ENCODE measurements around the gene NEK10. TPM values are rescaled to one million over a fixed set of nuclear protein-coding genes. Genes with fewer than 3 reads are reported as not detected.

Gene NEK10
- total and polyA plus RNA-seq, 3 donors from 2014 or later = 29.5 to 83.2 (median 56.9) TPM

- no peaks in the 10 kb centered on the region for H3K4me1 ChIP-seq
- no peaks in the 10 kb centered on the region for H3K9me3 ChIP-seq
- WGBS, 2 donors = 63 to 68% methylated on average over 2 of the region's 2 CpGs
- H3K36me3 ChIP-seq (ENCODE audit: low read depth, missing control alignments) = no peaks in the 10 kb centered on the region
- no peak for DNase-seq
- no peak overlapping the region for H3K27ac ChIP-seq
- intact Hi-C loops (cut with DNase I; ENCODE audit: low total_unique reads) = no loop called here
- H3K27me3 ChIP-seq = no peaks in the 10 kb centered on the region
- no peak for TF ChIP-seq CTCF (IDR thresholded peaks at IDR 0.05)
- no peak for TF ChIP-seq POLR2A (IDR thresholded peaks at IDR 0.05)
- H3K4me3 ChIP-seq = no peak overlapping the region
Observed at GRCh38 chr3:27228805-27229204, 140.4 kb downstream of the NEK10 start.

- DNase-seq = no peak
- no peaks in the 10 kb centered on the region for H3K36me3 ChIP-seq (ENCODE audit: low read depth, missing control alignments)
- TF ChIP-seq POLR2A (IDR thresholded peaks at IDR 0.05) = no peak
- TF ChIP-seq CTCF (IDR thresholded peaks at IDR 0.05) = no peak
- H3K27me3 ChIP-seq = no peaks in the 10 kb centered on the region
- H3K9me3 ChIP-seq = no peaks in the 10 kb centered on the region
- intact Hi-C loops (cut with DNase I; ENCODE audit: low total_unique reads) = no loop called here
- H3K4me1 ChIP-seq = no peaks in the 10 kb centered on the region
- H3K27ac ChIP-seq = no peak overlapping the region
- no peak overlapping the region for H3K4me3 ChIP-seq
- WGBS, 2 donors = 74 to 94% methylated on average over 3 of the region's 3 CpGs
Observed at GRCh38 chr3:27224197-27224596, 145.0 kb downstream of the NEK10 start.

GRCh38 chr3:27221264-27221932 lies 147.8 kb downstream of the NEK10 start:
- intact Hi-C loops (cut with DNase I; ENCODE audit: low total_unique reads) = no loop called here
- WGBS, 2 donors = 75 to 81% methylated on average over 1 of the region's 1 CpG
- no peak for DNase-seq

GRCh38 chr3:27220166-27220565 lies 149.0 kb downstream of the NEK10 start:
- Histone ChIP-seq H3K4me1 (no peaks in the 10 kb centered on the region), H3K36me3 (ENCODE audit: low read depth, missing control alignments) (no peaks in the 10 kb centered on the region), H3K27ac (no peak overlapping the region), H3K4me3 (no peak overlapping the region), H3K27me3 (no peaks in the 10 kb centered on the region), H3K9me3 (no peaks in the 10 kb centered on the region)
- no peak for TF ChIP-seq POLR2A (IDR thresholded peaks at IDR 0.05)
- intact Hi-C loops (cut with DNase I; ENCODE audit: low total_unique reads) = no loop called here
- no peak for DNase-seq

More at GRCh38 chr3:27221264-27221932, 147.8 kb downstream of the NEK10 start:
- Histone ChIP-seq H3K27me3 (no peaks in the 10 kb centered on the region), H3K4me1 (no peaks in the 10 kb centered on the region), H3K4me3 (no peak overlapping the region), H3K27ac (no peak overlapping the region), H3K9me3 (no peaks in the 10 kb centered on the region), H3K36me3 (ENCODE audit: low read depth, missing control alignments) (no peaks in the 10 kb centered on the region)
- TF ChIP-seq POLR2A (IDR thresholded peaks at IDR 0.05) (no peak), CTCF (IDR thresholded peaks at IDR 0.05) (no peak)

GRCh38 chr3:27219127-27219845 lies 149.9 kb downstream of the NEK10 start:
- H3K4me3 ChIP-seq = no peak overlapping the region
- intact Hi-C loops (cut with DNase I; ENCODE audit: low total_unique reads) = no loop called here
- DNase-seq = no peak
- H3K27ac ChIP-seq = no peak overlapping the region
- H3K36me3 ChIP-seq (ENCODE audit: low read depth, missing control alignments) = no peaks in the 10 kb centered on the region
- no peaks in the 10 kb centered on the region for H3K9me3 ChIP-seq
- no peaks in the 10 kb centered on the region for H3K27me3 ChIP-seq
- no peaks in the 10 kb centered on the region for H3K4me1 ChIP-seq
- WGBS, 2 donors = 95 to 97% methylated on average over 1 of the region's 1 CpG
- no peak for TF ChIP-seq POLR2A (IDR thresholded peaks at IDR 0.05)
- no peak for TF ChIP-seq CTCF (IDR thresholded peaks at IDR 0.05)
